Transverse colon (tissue), 4 donors: Measurements from ENCODE around the gene ARHGAP23. TPM values are rescaled to one million over a fixed set of nuclear protein-coding genes. Genes with fewer than 3 reads are reported as not detected.

Source experiments
- DNase-seq: peaks from one replicate; pipeline ENCODE4 v3.0.0-alpha.2; 2019
- H3K27ac ChIP-seq, 4 donors: fragments of 200-600 bp; sonication (generic); 2 replicates each; pipeline ENCODE4 v1.5.1; 2016 to 2018; ENCODE audit warnings: inconsistent platforms in 4 of 4
- H3K27me3 ChIP-seq: fragments of 200-600 bp; sonication (generic); 2 replicates; pipeline ENCODE4 v1.5.1; 2017; ENCODE audit warnings: inconsistent platforms
- H3K36me3 ChIP-seq, 4 donors: fragments of 200-600 bp; sonication (generic); 2 replicates each; pipeline ENCODE4 v1.5.1; 2017 to 2019; ENCODE audit warnings: inconsistent platforms in 4 of 4
- H3K4me1 ChIP-seq, 4 donors: fragments of 200-600 bp; sonication (generic); 2 replicates each; pipeline ENCODE4 v1.5.1; 2017 to 2020; ENCODE audit warnings: inconsistent platforms in 4 of 4
- H3K4me3 ChIP-seq, 4 donors: fragments of 200-600 bp; sonication (generic); 1 replicate in 1 of 4; 2 replicates in 3 of 4; pipeline versions ENCODE4 v1.5.1 to v1.6.1; 2017 to 2019; ENCODE audit warnings: inconsistent platforms in 4 of 4
- H3K9me3 ChIP-seq, 2 donors: fragments of 200-600 bp; sonication (generic); 2 replicates each; pipeline ENCODE4 v1.5.1; 2017 to 2019; ENCODE audit warnings: inconsistent platforms in 2 of 2
- CTCF ChIP-seq, 5 experiments: fragments of 200-600 bp in 3 of 5; fragments of 450-650 bp in 2 of 5; sonication (generic) in 3 of 5; IDR thresholded peaks; 1 replicate in 2 of 5; 2 replicates in 3 of 5; pipeline ENCODE4 v1.5.1; 2016 to 2017; ENCODE audit warnings: antibody characterized with exemption in 5 of 5, inconsistent platforms in 3 of 5, mild to moderate bottlenecking in 2 of 5, moderate library complexity in 1 of 5
- EP300 ChIP-seq: sonication (generic); formaldehyde crosslinking; IDR thresholded peaks from one replicate; pipeline ENCODE4 v1.6.1; 2017; ENCODE audit warnings: antibody characterized with exemption, low read depth
- POLR2A ChIP-seq: fragments of 450-650 bp; IDR thresholded peaks from one replicate; pipeline ENCODE4 v1.6.1; 2016; ENCODE audit warnings: antibody characterized with exemption, mild to moderate bottlenecking, moderate library complexity
- POLR2AphosphoS5 ChIP-seq, 3 donors: sonication (generic); formaldehyde crosslinking; IDR thresholded peaks; one replicate each; pipeline ENCODE4 v1.6.1; 2016; ENCODE audit warnings: antibody characterized with exemption in 3 of 3
- WGBS, 2 donors: methylation state at CpG; one replicate each; pipeline ENCODE4 v1.1.5; 2018; ENCODE audit warnings: low coverage in 1 of 2; 5-methylcytosine and 5-hydroxymethylcytosine counted together
- in situ Hi-C, 4 donors: fragments of 200-750 bp; cut with MboI; loops; one replicate each; pipeline versions ENCODE4 v1.15.0 to v1.15.1; 2017; ENCODE audit warnings: low sequenced_read_pairs in 3 of 4, low pct_ligation_motif_present in 1 of 4, low pct_unique_long_range_greater_than_20kb in 1 of 4
- intact Hi-C: fragments of 100-400 bp; cut with DNase I; formaldehyde crosslinking; loops from one replicate; pipeline ENCODE4 v1.15.1; 2023; ENCODE audit warnings: low total_unique reads
- total RNA-seq, 4 donors: library from RNA; depleted of rRNA; stranded (reverse); fragments of >200 nt; gene quantifications; one replicate each; pipeline ENCODE4 v1.1.0, GENCODE V29; 2016

ARHGAP23 gene
- total RNA-seq, 4 donors from 2014 or later: 4.5 to 21.7 (median 17.0) TPM

- WGBS, 2 donors: 90 to 97% methylated on average over 6 to 14 of the region's 14 CpGs
- in situ Hi-C loops: no loop called here
These were observed 76.0 kb downstream of the ARHGAP23 start for GRCh38 chr17:38504216-38504615.

GRCh38 chr17:38507436-38507835, 79.2 kb downstream of the ARHGAP23 start:
- WGBS, 2 donors: 65% methylated on average over 3 of the region's 3 CpGs; no CpG with 5 or more reads in 1 of the 2 donors
- H3K9me3 ChIP-seq: no peaks in the 10 kb centered on the region
- H3K4me1 ChIP-seq: peaks cover 0 to 16% (median 14%) of the 10 kb centered on the region in 4 donors
- H3K27me3 ChIP-seq: peaks cover 36% of the 10 kb centered on the region
- intact Hi-C loops: no loop called here
- no peak for DNase-seq
- TF ChIP-seq POLR2A (no peak), CTCF (IDR thresholded peaks at IDR 0.05) (no peak), EP300 (no peak)
- no peak overlapping the region for H3K4me3 ChIP-seq
- in situ Hi-C loops: no loop called here
- no peak overlapping the region for H3K27ac ChIP-seq
- H3K36me3 ChIP-seq: peaks cover 0 to 5% (median 0%) of the 10 kb centered on the region in 4 donors

More at GRCh38 chr17:38504216-38504615, 76.0 kb downstream of the ARHGAP23 start:
- H3K27ac ChIP-seq: no peak overlapping the region
- no peak for TF ChIP-seq POLR2A
- no peak for TF ChIP-seq POLR2AphosphoS5 (IDR thresholded peaks at IDR 0.05)
- no peak for TF ChIP-seq EP300
- TF ChIP-seq CTCF (IDR thresholded peaks at IDR 0.05): no peak
- H3K27me3 ChIP-seq: peaks cover 6% of the 10 kb centered on the region
- DNase-seq: no peak
- no peaks in the 10 kb centered on the region for H3K9me3 ChIP-seq
- no peak overlapping the region for H3K4me3 ChIP-seq
- intact Hi-C loops: no loop called here
- peaks cover 0 to 5% (median 0%) of the 10 kb centered on the region in 4 donors for H3K36me3 ChIP-seq
- H3K4me1 ChIP-seq: no peaks in the 10 kb centered on the region

- Histone ChIP-seq H3K9me3 (no peaks in the 10 kb centered on the region), H3K4me1 (peaks cover 0 to 16% (median 14%) of the 10 kb centered on the region in 4 donors), H3K4me3 (no peak overlapping the region), H3K27ac (no peak overlapping the region), H3K36me3 (peaks cover 0 to 5% (median 0%) of the 10 kb centered on the region in 4 donors), H3K27me3 (peaks cover 36% of the 10 kb centered on the region)
- TF ChIP-seq POLR2AphosphoS5 (IDR thresholded peaks at IDR 0.05) (no peak), CTCF (IDR thresholded peaks at IDR 0.05) (no peak)
- 60 to 75% methylated on average over 1 to 3 of the region's 3 CpGs for WGBS, 2 donors
- no peak for DNase-seq
- intact Hi-C loops (no loop called here), in situ Hi-C loops (no loop called here)
These were observed 79.8 kb downstream of the ARHGAP23 start for GRCh38 chr17:38507921-38508569.

- H3K4me1 ChIP-seq: peaks cover 0 to 16% (median 14%) of the 10 kb centered on the region in 4 donors
- intact Hi-C loops: no loop called here
- no peak for DNase-seq
- no peaks in the 10 kb centered on the region for H3K9me3 ChIP-seq
- in situ Hi-C loops: no loop called here
- 20 to 88% methylated on average over 1 to 6 of the region's 6 CpGs for WGBS, 2 donors
- no peak overlapping the region for H3K27ac ChIP-seq
- peaks cover 0 to 5% (median 0%) of the 10 kb centered on the region in 4 donors for H3K36me3 ChIP-seq
- H3K27me3 ChIP-seq: peaks cover 36% of the 10 kb centered on the region
- TF ChIP-seq POLR2AphosphoS5 (IDR thresholded peaks at IDR 0.05) (no peak), CTCF (IDR thresholded peaks at IDR 0.05) (no peak), POLR2A (no peak), EP300 (no peak)
- no peak overlapping the region for H3K4me3 ChIP-seq
These were observed 80.3 kb downstream of the ARHGAP23 start for GRCh38 chr17:38508570-38508950.
